HepG2 (cell line): Measurements from ENCODE around the gene CBX7. TPM values are rescaled to one million over a fixed set of nuclear protein-coding genes. Genes with fewer than 3 reads are reported as not detected.
A peak's percentile ranks its signal among the peaks of the same experiment; 100 is the strongest.

ENCODE experiments used
- AHR ChIP-seq: IDR thresholded peaks from 2 replicates; pipeline ENCODE4 v1.6.1; 2018; ENCODE audit warnings: missing genetic modification reagents, missing compliant biosample characterization
- AKAP8 ChIP-seq: sonication (generic); formaldehyde crosslinking; IDR thresholded peaks from 2 replicates; pipeline ENCODE4 v1.5.1; 2020; ENCODE audit warnings: mild to moderate bottlenecking, missing genetic modification reagents
- EED ChIP-seq: sonication (generic); formaldehyde crosslinking; IDR thresholded peaks from 2 replicates; pipeline ENCODE4 v1.5.0; 2020; ENCODE audit warnings: mild to moderate bottlenecking, missing genetic modification reagents
- ETV5 ChIP-seq: IDR thresholded peaks from 2 replicates; pipeline ENCODE4 v1.6.1; 2018; ENCODE audit warnings: missing biosample characterization, missing genetic modification reagents, inconsistent platforms, borderline replicate concordance
- FLYWCH1 ChIP-seq: sonication (generic); formaldehyde crosslinking; IDR thresholded peaks from 2 replicates; pipeline ENCODE4 v1.8.1; 2023; ENCODE audit warnings: mild to moderate bottlenecking, missing genetic modification reagents
- GABPB1 ChIP-seq: IDR thresholded peaks from 2 replicates; pipeline ENCODE4 v1.6.1; 2016; ENCODE audit warnings: mild to moderate bottlenecking, missing genetic modification reagents, moderate library complexity, missing compliant biosample characterization
- KLF12 ChIP-seq: sonication (generic); formaldehyde crosslinking; IDR thresholded peaks from 2 replicates; pipeline ENCODE4 v1.4.0; 2020; ENCODE audit warnings: missing genetic modification reagents, borderline replicate concordance
- LCORL ChIP-seq, 2 experiments: fragments of 450-650 bp in 1 of 2; sonication (generic) in 1 of 2; formaldehyde crosslinking in 1 of 2; IDR thresholded peaks; 2 replicates each; pipeline versions ENCODE4 v1.5.0 to v1.6.1; 2017 to 2020; ENCODE audit warnings: antibody characterized with exemption in 1 of 2, missing genetic modification reagents in 1 of 2
- MXD1 ChIP-seq: sonication (generic); formaldehyde crosslinking; IDR thresholded peaks from 2 replicates; pipeline ENCODE4 v1.4.0; 2020; ENCODE audit warnings: mild to moderate bottlenecking, missing genetic modification reagents
- PLRG1 ChIP-seq: fragments of 450-650 bp; conservative IDR thresholded peaks from 2 replicates; pipeline ENCODE4 v1.6.1; 2016
- PRPF4 ChIP-seq: fragments of 200-400 bp; formaldehyde crosslinking; IDR thresholded peaks from 2 replicates; pipeline ENCODE4 v1.6.1; 2016; ENCODE audit warnings: low read length, low read depth; ENCODE audit not compliant: poor library complexity, severe bottlenecking
- SAP130 ChIP-seq: IDR thresholded peaks from 2 replicates; pipeline ENCODE4 v1.6.1; 2016; ENCODE audit warnings: low read depth
- TEAD2 ChIP-seq: sonication (generic); formaldehyde crosslinking; IDR thresholded peaks from 2 replicates; pipeline ENCODE4 v1.9.0; 2021; ENCODE audit warnings: missing genetic modification reagents
- ZBTB25 ChIP-seq: IDR thresholded peaks from 2 replicates; pipeline ENCODE4 v1.6.1; 2018; ENCODE audit warnings: missing genetic modification reagents
- ZGPAT ChIP-seq: IDR thresholded peaks from 2 replicates; pipeline ENCODE4 v1.6.1; 2016; ENCODE audit warnings: mild to moderate bottlenecking
- ZNF335 ChIP-seq: sonication (generic); formaldehyde crosslinking; IDR thresholded peaks from 2 replicates; pipeline ENCODE4 v1.4.0; 2020; ENCODE audit warnings: missing genetic modification reagents
- ZNF557 ChIP-seq: sonication (generic); formaldehyde crosslinking; IDR thresholded peaks from 2 replicates; pipeline ENCODE4 v1.4.0; 2020; ENCODE audit warnings: missing genetic modification reagents
- ZNF614 ChIP-seq: IDR thresholded peaks from 2 replicates; pipeline ENCODE4 v1.6.1; 2018; ENCODE audit warnings: missing biosample characterization, missing genetic modification reagents, inconsistent platforms, borderline replicate concordance
- ZNF7 ChIP-seq: IDR thresholded peaks from 2 replicates; pipeline ENCODE4 v1.6.1; 2016; ENCODE audit warnings: missing biosample characterization, missing genetic modification reagents
- ZSCAN31 ChIP-seq: sonication (generic); formaldehyde crosslinking; IDR thresholded peaks from 2 replicates; pipeline ENCODE4 v1.5.0; 2020; ENCODE audit warnings: low read depth, mild to moderate bottlenecking, missing genetic modification reagents
- polyA plus RNA-seq, 8 experiments: library from polyadenylated mRNA; depleted of rRNA in 3 of 8; stranded (reverse) in 7 of 8; unstranded in 1 of 8; fragments of >200 nt; fragmentation: Illumina TruSeq in 4 of 8; extraction: Trizol in 4 of 8; gene quantifications; 2 replicates each; pipeline versions ENCODE4 v1.2.1 to v1.2.3, GENCODE V29; 2011 to 2016; ENCODE audit warnings: low read depth in 4 of 8, missing spikeins in 1 of 8, mixed read lengths in 1 of 8; ENCODE audit not compliant: insufficient read depth in 1 of 8
- total RNA-seq, 5 experiments: library from RNA; depleted of rRNA; stranded (reverse); fragments of >200 nt; fragmentation: Illumina TruSeq; extraction: Trizol; gene quantifications; 2 replicates each; pipeline ENCODE4 v1.2.3, GENCODE V29; 2016; ENCODE audit warnings: low read depth in 1 of 5
- TF ChIP-seq, protein P1 (sequence below): sonication (generic); formaldehyde crosslinking; IDR thresholded peaks from 2 replicates; pipeline ENCODE4 v1.9.0; 2022; ENCODE audit warnings: missing genetic modification reagents, mild to moderate bottlenecking, borderline replicate concordance
- TF ChIP-seq, protein P2 (sequence below): sonication (generic); formaldehyde crosslinking; IDR thresholded peaks from 2 replicates; pipeline ENCODE4 v1.4.0; 2020; ENCODE audit warnings: mild to moderate bottlenecking, missing genetic modification reagents
- TF ChIP-seq, protein P3 (sequence below): IDR thresholded peaks from 2 replicates; pipeline ENCODE4 v1.6.1; 2016; ENCODE audit warnings: control low read depth

Gene CBX7
- total and polyA plus RNA-seq, 2 of the 13 experiments (the other 11 are each of a cell fraction or from before 2014, with no cell fraction given) = 0.35 to 4.9 TPM

DNA sequence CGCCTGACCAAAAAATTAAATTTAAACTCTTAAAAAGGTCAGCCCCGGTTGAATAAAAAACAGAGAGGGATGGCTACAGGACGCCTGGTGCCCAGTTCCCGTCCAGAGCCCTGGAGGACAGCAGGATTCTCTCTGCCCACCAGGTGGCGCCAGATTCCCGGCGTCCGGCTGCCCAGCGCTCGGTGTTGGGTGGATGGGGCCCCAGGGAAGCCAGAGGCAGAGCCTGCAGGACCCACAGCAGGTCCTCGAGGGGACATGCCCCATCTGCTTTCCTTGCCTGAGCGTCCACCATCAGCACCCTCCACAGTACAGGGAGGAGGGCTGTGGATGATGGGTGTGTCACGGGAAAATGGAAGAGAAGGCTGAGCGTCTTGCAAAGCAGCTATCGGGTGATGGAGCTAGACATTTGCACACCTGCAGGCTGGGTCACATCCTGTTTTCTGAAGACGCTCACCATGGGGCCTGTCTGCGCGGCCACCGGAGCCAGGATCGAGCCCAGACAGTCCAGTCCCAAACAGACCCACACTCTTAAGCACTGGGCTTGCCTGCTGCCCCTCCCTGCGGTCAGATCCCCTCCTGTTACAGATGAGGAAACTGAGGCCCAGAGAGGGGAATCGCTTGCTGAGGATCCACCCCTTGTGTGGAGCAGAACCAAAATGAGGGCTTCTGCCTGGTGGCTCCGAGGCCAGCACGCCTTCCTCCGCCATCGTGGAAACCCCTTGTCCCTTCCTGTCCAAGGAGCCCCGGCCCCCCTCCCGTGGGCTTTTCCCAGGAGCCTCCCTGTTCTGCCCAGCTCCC lies 18.5 kb upstream of the CBX7 start (continued):
- TF ChIP-seq ZNF335 = peak; percentile 63; the same call in 1 of the 2 replicates
- TF ChIP-seq PLRG1 = no peak
- TF ChIP-seq ZNF557 (CRISPR knock-in tag) = no peak
- no peak for TF ChIP-seq ZNF7 (CRISPR knock-in tag)
- TF ChIP-seq SAP130 (CRISPR knock-in tag) = peak; percentile 28; the same call in 1 of the 2 replicates
- 0 out of 2 replicates have a peak, but pooled peaks have one; percentile 58 for TF ChIP-seq ZBTB25 (CRISPR knock-in tag)
- TF ChIP-seq MXD1 (CRISPR knock-in tag) = 0 out of 2 replicates have a peak, but pooled peaks have one; percentile 31
- TF ChIP-seq, protein P1, sequence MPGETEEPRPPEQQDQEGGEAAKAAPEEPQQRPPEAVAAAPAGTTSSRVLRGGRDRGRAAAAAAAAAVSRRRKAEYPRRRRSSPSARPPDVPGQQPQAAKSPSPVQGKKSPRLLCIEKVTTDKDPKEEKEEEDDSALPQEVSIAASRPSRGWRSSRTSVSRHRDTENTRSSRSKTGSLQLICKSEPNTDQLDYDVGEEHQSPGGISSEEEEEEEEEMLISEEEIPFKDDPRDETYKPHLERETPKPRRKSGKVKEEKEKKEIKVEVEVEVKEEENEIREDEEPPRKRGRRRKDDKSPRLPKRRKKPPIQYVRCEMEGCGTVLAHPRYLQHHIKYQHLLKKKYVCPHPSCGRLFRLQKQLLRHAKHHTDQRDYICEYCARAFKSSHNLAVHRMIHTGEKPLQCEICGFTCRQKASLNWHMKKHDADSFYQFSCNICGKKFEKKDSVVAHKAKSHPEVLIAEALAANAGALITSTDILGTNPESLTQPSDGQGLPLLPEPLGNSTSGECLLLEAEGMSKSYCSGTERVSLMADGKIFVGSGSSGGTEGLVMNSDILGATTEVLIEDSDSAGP = 0 out of 2 replicates have a peak, but pooled peaks have one; percentile 38
- TF ChIP-seq PRPF4 = no peak
- no peak for TF ChIP-seq AKAP8 (CRISPR knock-in tag)
- no peak for TF ChIP-seq TEAD2
- TF ChIP-seq AHR = no peak
- TF ChIP-seq EED (CRISPR knock-in tag) = no peak
- 0 out of 2 replicates have a peak, but pooled peaks have one; percentile 9 for TF ChIP-seq ETV5
- no peak for TF ChIP-seq FLYWCH1 (CRISPR knock-in tag)
- TF ChIP-seq LCORL (IDR thresholded peaks at IDR 0.05) = no peak
- peak; percentile 74 for TF ChIP-seq LCORL (CRISPR knock-in tag; IDR thresholded peaks at IDR 0.05)
- peak; percentile 61; the same call in 1 of the 2 replicates for TF ChIP-seq ZSCAN31 (CRISPR knock-in tag)
- TF ChIP-seq, protein P2, sequence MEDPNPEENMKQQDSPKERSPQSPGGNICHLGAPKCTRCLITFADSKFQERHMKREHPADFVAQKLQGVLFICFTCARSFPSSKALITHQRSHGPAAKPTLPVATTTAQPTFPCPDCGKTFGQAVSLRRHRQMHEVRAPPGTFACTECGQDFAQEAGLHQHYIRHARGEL (CRISPR knock-in tag) = peak; percentile 93; the same call in 1 of the 2 replicates
- peak; percentile 50; the same call in 1 of the 2 replicates for TF ChIP-seq GABPB1
- TF ChIP-seq, protein P3, sequence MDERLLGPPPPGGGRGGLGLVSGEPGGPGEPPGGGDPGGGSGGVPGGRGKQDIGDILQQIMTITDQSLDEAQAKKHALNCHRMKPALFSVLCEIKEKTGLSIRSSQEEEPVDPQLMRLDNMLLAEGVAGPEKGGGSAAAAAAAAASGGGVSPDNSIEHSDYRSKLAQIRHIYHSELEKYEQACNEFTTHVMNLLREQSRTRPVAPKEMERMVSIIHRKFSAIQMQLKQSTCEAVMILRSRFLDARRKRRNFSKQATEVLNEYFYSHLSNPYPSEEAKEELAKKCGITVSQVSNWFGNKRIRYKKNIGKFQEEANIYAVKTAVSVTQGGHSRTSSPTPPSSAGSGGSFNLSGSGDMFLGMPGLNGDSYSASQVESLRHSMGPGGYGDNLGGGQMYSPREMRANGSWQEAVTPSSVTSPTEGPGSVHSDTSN (CRISPR knock-in tag) = no peak
- 0 out of 2 replicates have a peak, but pooled peaks have one; percentile 28 for TF ChIP-seq ZNF614 (CRISPR knock-in tag)
- TF ChIP-seq ZGPAT (CRISPR knock-in tag) = 0 out of 2 replicates have a peak, but pooled peaks have one; percentile 39
- TF ChIP-seq KLF12 (CRISPR knock-in tag) = no peak
